NCI-H2227 treated with DMSO at 0.1 percent for 48 hours (cell line): Measurements from ENCODE around the gene ABCC3.

Experiments used
- DNase-seq: peaks from one replicate; lab custom pipeline; 2025; lab: John Stamatoyannopoulos, UW

ABCC3 gene

GRCh38 chr17:50627036-50627781 lies 7.5 kb upstream of the ABCC3 start:
- no peak for DNase-seq

GRCh38 chr17:50627782-50628601 lies 6.7 kb upstream of the ABCC3 start:
- peak; percentile 47 for DNase-seq

GRCh38 chr17:50629902-50630301 lies 4.8 kb upstream of the ABCC3 start:
- no peak for DNase-seq

GRCh38 chr17:50630524-50631194 lies 4.0 kb upstream of the ABCC3 start:
- peak; percentile 12 for DNase-seq

- DNase-seq: no peak
Measured at GRCh38 chr17:50631195-50631907, 3.3 kb upstream of the ABCC3 start.

GRCh38 chr17:50631908-50632571 lies 2.6 kb upstream of the ABCC3 start:
- DNase-seq: no peak

GRCh38 chr17:50632637-50633036 lies 2.0 kb upstream of the ABCC3 start:
- DNase-seq: no peak

GRCh38 chr17:50633683-50634082 lies 998 bp upstream of the ABCC3 start:
- DNase-seq: no peak

GRCh38 chr17:50634915-50635731 lies 442 bp downstream of the ABCC3 start:
- DNase-seq: no peak

- no peak for DNase-seq
Measured at GRCh38 chr17:50635732-50635981, 976 bp downstream of the ABCC3 start.

GRCh38 chr17:50635982-50636803 lies 1.5 kb downstream of the ABCC3 start:
- DNase-seq: no peak

- DNase-seq: no peak
Measured at GRCh38 chr17:50636804-50637195, 2.1 kb downstream of the ABCC3 start.

- DNase-seq: no peak
Measured at GRCh38 chr17:50637829-50638605, 3.3 kb downstream of the ABCC3 start.

GRCh38 chr17:50638606-50638965 lies 3.9 kb downstream of the ABCC3 start:
- no peak for DNase-seq

GRCh38 chr17:50638966-50639713 lies 4.5 kb downstream of the ABCC3 start:
- no peak for DNase-seq

GRCh38 chr17:50640686-50641351 lies 6.1 kb downstream of the ABCC3 start:
- no peak for DNase-seq

- DNase-seq: no peak
Measured at GRCh38 chr17:50641357-50641756, 6.7 kb downstream of the ABCC3 start.

- no peak for DNase-seq
Measured at GRCh38 chr17:50642071-50642721, 7.5 kb downstream of the ABCC3 start.
